Neural progenitor cell (in vitro differentiated cells): ENCODE data around the gene ACOXL.

Experiments used
- EZH2phosphoT487 ChIP-seq: fragments of 200-600 bp; sonication (generic); IDR thresholded peaks from 2 replicates; pipeline ENCODE4 v1.6.1; 2017; ENCODE audit warnings: antibody characterized with exemption
- TF ChIP-seq, protein P1 (sequence below): fragments of 200-600 bp; sonication (generic); IDR thresholded peaks from 2 replicates; pipeline ENCODE4 v1.5.1; 2017; ENCODE audit warnings: antibody characterized with exemption, mild to moderate bottlenecking

- TF ChIP-seq, protein P1, sequence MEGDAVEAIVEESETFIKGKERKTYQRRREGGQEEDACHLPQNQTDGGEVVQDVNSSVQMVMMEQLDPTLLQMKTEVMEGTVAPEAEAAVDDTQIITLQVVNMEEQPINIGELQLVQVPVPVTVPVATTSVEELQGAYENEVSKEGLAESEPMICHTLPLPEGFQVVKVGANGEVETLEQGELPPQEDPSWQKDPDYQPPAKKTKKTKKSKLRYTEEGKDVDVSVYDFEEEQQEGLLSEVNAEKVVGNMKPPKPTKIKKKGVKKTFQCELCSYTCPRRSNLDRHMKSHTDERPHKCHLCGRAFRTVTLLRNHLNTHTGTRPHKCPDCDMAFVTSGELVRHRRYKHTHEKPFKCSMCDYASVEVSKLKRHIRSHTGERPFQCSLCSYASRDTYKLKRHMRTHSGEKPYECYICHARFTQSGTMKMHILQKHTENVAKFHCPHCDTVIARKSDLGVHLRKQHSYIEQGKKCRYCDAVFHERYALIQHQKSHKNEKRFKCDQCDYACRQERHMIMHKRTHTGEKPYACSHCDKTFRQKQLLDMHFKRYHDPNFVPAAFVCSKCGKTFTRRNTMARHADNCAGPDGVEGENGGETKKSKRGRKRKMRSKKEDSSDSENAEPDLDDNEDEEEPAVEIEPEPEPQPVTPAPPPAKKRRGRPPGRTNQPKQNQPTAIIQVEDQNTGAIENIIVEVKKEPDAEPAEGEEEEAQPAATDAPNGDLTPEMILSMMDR, result no peak
- no peak for TF ChIP-seq EZH2phosphoT487
Measured at GRCh38 chr2:111055735-111056134, 323.4 kb downstream of the ACOXL start.
